Endodermal cell (in vitro differentiated cells): Measurements from ENCODE around the gene PRKCE. TPM values are rescaled to one million over a fixed set of nuclear protein-coding genes. Genes with fewer than 3 reads are reported as not detected.

Source experiments
- DNase-seq: peaks from one replicate; pipeline ENCODE4 v3.0.0-alpha.2; 2017
- H3K27ac ChIP-seq: 2 replicates; pipeline ENCODE4 v1.5.1; 2013; ENCODE audit warnings: mild to moderate bottlenecking, low read depth, low read length, moderate library complexity
- H3K27me3 ChIP-seq: 2 replicates; pipeline ENCODE4 v1.6.1; 2013; ENCODE audit warnings: mild to moderate bottlenecking, low read length, moderate library complexity; ENCODE audit not compliant: insufficient read depth, control insufficient read depth, poor library complexity, severe bottlenecking
- H3K36me3 ChIP-seq: 2 replicates; pipeline ENCODE4 v1.7.0; 2013; ENCODE audit warnings: mild to moderate bottlenecking, low read length, moderate library complexity; ENCODE audit not compliant: control insufficient read depth, insufficient read depth
- H3K4me1 ChIP-seq: one replicate; pipeline ENCODE4 v1.7.0; 2013; ENCODE audit warnings: low read length; ENCODE audit not compliant: control insufficient read depth, insufficient read depth
- H3K4me3 ChIP-seq: 2 replicates; pipeline ENCODE4 v1.5.1; 2013; ENCODE audit warnings: mild to moderate bottlenecking, low read length, moderate library complexity
- H3K9ac ChIP-seq: 2 replicates; pipeline ENCODE4 v1.6.1; 2013; ENCODE audit warnings: mild to moderate bottlenecking, low read length, moderate library complexity; ENCODE audit not compliant: poor library complexity, severe bottlenecking; ENCODE audit errors: extremely low read depth
- H3K9me3 ChIP-seq: 2 replicates; pipeline ENCODE4 v1.6.1; 2013; ENCODE audit warnings: mild to moderate bottlenecking, low read length, moderate library complexity; ENCODE audit not compliant: control insufficient read depth
- H3K27ac Mint-ChIP-seq: 2 replicates; pipeline ENCODE4 v1.8.0; 2020; ENCODE audit warnings: mixed read lengths
- H3K27me3 Mint-ChIP-seq: 2 replicates; pipeline ENCODE4 v1.8.0; 2021; ENCODE audit warnings: mild to moderate bottlenecking, mixed read lengths; ENCODE audit not compliant: insufficient read depth
- H3K36me3 Mint-ChIP-seq: 2 replicates; pipeline ENCODE4 v1.8.0; 2020; ENCODE audit warnings: low read depth, mixed read lengths
- H3K4me1 Mint-ChIP-seq: 2 replicates; pipeline ENCODE4 v1.8.0; 2020; ENCODE audit warnings: mixed read lengths
- H3K4me3 Mint-ChIP-seq: 2 replicates; pipeline ENCODE4 v1.8.0; 2020; ENCODE audit warnings: mild to moderate bottlenecking, moderate library complexity, mixed read lengths
- H3K9me3 Mint-ChIP-seq: 2 replicates; pipeline ENCODE4 v1.8.0; 2020; ENCODE audit warnings: mild to moderate bottlenecking, mixed read lengths
- WGBS, 2 experiments: methylation state at CpG; one replicate each; pipeline versions ENCODE4 v1.1.5 to v1.1.7; 2013; ENCODE audit warnings: missing lambda C conversion rate in 2 of 2, mixed read lengths in 1 of 2; ENCODE audit not compliant: insufficient coverage in 1 of 2, insufficient read length in 1 of 2; 5-methylcytosine and 5-hydroxymethylcytosine counted together
- total RNA-seq, 2 donors: library from RNA; stranded (reverse); fragmentation: NEBNext Ultra II Directional in 1 of 2; extraction: Animal tissue kit (Norgen Biotek cat#: 25700) in 1 of 2; gene quantifications; 2 replicates in 1 of 2; 3 replicates in 1 of 2; pipeline ENCODE4 v1.2.1, GENCODE V29; 2021
- TF ChIP-seq, protein P1 (sequence below): fragments of 200-600 bp; sonication (generic); conservative IDR thresholded peaks from 2 replicates; pipeline ENCODE4 v1.5.0; 2021; ENCODE audit warnings: antibody characterized with exemption, mild to moderate bottlenecking

Gene PRKCE
- total RNA-seq, 2 donors from 2014 or later, result 1.4 to 1.7 TPM

DNA sequence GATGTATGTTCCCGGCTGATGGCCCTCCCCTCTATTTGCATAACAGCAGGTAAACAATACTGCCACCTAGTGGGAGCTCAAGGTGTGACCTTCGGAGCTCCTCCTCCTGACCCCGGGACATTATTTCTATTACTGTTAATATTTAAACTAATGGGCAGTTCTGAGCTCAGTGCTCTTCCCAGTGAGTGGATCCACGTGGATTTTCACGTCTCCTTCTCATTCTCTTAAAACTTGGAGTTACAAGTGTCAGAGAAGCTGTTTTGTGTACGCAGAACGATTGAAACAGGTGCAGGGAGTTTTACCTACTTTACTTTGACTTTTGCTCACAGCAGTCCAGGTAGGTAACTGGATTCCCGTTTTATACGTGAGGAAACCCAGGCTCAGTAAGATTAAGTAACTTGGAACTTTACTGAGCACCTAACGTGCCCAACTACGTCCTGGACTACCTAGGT is 127.3 kb downstream of the PRKCE start:
- H3K9ac ChIP-seq, result no peak overlapping the region
- no peak overlapping the region for H3K4me3 ChIP-seq
- Mint-ChIP-seq H3K9me3 (no peaks in the 10 kb centered on the region), H3K4me3 (no peak overlapping the region), H3K27me3 (peaks cover under 1% of the 10 kb centered on the region), H3K36me3 (no peaks in the 10 kb centered on the region), H3K27ac (no peak overlapping the region), H3K4me1 (peaks cover 4% of the 10 kb centered on the region)
- no peaks in the 10 kb centered on the region for H3K36me3 ChIP-seq
- peak; percentile 87 for DNase-seq
- H3K27me3 ChIP-seq, result peaks cover 10% of the 10 kb centered on the region
- H3K9me3 ChIP-seq, result no peaks in the 10 kb centered on the region
- TF ChIP-seq, protein P1, sequence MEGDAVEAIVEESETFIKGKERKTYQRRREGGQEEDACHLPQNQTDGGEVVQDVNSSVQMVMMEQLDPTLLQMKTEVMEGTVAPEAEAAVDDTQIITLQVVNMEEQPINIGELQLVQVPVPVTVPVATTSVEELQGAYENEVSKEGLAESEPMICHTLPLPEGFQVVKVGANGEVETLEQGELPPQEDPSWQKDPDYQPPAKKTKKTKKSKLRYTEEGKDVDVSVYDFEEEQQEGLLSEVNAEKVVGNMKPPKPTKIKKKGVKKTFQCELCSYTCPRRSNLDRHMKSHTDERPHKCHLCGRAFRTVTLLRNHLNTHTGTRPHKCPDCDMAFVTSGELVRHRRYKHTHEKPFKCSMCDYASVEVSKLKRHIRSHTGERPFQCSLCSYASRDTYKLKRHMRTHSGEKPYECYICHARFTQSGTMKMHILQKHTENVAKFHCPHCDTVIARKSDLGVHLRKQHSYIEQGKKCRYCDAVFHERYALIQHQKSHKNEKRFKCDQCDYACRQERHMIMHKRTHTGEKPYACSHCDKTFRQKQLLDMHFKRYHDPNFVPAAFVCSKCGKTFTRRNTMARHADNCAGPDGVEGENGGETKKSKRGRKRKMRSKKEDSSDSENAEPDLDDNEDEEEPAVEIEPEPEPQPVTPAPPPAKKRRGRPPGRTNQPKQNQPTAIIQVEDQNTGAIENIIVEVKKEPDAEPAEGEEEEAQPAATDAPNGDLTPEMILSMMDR, result peak; percentile 85
- no peak overlapping the region for H3K27ac ChIP-seq
- H3K4me1 ChIP-seq, result no peaks in the 10 kb centered on the region
- WGBS, 2 experiments, result 80 to 87% methylated on average over 8 to 10 of the region's 11 CpGs

DNA sequence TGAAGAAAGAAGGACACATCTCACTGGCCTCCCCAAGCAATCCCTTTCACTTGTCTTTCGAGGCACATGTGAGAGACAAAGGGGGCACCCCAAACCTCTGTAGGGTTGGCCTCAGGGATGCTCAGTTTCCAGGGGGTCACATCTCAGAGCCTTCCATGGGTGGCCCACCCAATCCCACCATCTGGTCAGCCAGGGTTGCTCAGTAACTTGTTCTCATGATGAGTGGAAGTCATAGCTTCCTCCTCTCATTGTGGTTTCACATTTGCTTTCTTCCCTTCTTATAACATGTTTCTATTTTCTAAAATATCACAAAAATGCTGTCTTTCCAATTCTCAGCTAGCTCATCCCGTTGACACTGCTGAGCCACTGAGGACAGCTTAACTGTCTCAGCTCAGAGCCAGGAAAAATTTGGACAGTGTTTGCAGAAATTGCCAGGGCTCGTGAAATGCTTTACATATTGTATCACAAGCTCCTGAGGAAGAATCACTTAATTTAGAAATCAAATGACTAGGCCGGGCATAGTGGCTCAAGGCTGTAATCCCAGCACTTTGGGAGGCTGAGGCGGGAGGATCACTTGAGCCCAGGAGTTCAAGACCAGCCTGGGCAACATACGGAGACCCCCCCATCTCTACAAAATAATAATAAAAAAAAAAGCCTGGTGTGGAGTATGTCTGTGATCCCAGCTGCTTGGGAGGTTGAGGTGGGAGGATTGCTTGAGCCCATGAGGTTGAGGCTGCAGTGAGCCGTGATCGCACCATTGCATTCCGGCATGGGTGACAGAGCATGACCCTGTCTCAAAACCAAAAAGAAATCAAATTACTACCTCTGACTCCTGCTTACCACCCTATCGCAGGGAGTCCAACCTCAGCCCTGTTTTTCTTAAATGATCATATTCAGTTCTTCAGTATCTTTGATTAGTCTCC is 129.3 kb downstream of the PRKCE start:
- no peak for DNase-seq
- Histone ChIP-seq H3K4me3 (no peak overlapping the region), H3K36me3 (no peaks in the 10 kb centered on the region), H3K27me3 (peaks cover 10% of the 10 kb centered on the region), H3K4me1 (no peaks in the 10 kb centered on the region), H3K9ac (no peak overlapping the region), H3K27ac (no peak overlapping the region), H3K9me3 (no peaks in the 10 kb centered on the region)
- Mint-ChIP-seq H3K36me3 (no peaks in the 10 kb centered on the region), H3K27me3 (peaks cover 7% of the 10 kb centered on the region), H3K9me3 (no peaks in the 10 kb centered on the region), H3K4me3 (no peak overlapping the region), H3K4me1 (peaks cover 2% of the 10 kb centered on the region), H3K27ac (no peak overlapping the region)
- TF ChIP-seq, protein P1, result no peak
- WGBS, 2 experiments, result 89 to 96% methylated on average over 8 to 9 of the region's 10 CpGs

DNA sequence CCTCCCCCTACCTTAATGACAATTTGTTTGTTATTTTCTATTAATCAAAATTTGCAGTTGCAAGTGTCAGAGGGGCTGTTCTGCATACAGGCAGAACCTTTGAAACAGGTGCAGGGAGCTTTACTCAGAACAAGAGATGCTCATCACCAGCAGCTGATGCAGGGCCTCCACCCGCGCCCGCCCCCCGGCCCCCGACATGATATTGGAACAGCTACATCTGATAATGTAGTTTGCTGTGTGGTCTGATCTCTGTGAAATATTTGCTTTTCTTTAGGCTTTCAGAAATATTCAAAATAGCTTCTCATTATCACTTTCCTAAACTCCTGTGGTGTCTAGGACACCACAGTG is 130.0 kb downstream of the PRKCE start:
- H3K36me3 Mint-ChIP-seq, result no peaks in the 10 kb centered on the region
- Histone ChIP-seq H3K36me3 (no peaks in the 10 kb centered on the region), H3K9me3 (no peaks in the 10 kb centered on the region), H3K9ac (no peak overlapping the region), H3K4me1 (no peaks in the 10 kb centered on the region), H3K27me3 (peaks cover 10% of the 10 kb centered on the region), H3K27ac (no peak overlapping the region), H3K4me3 (no peak overlapping the region)
- no peak overlapping the region for H3K27ac Mint-ChIP-seq
- no peaks in the 10 kb centered on the region for H3K9me3 Mint-ChIP-seq
- peaks cover 7% of the 10 kb centered on the region for H3K27me3 Mint-ChIP-seq
- peaks cover 1% of the 10 kb centered on the region for H3K4me1 Mint-ChIP-seq
- WGBS, 2 experiments, result 95% methylated on average over 5 of the region's 5 CpGs; no CpG with 5 or more reads in 1 of the 2 experiments
- DNase-seq, result no peak
- no peak overlapping the region for H3K4me3 Mint-ChIP-seq
- TF ChIP-seq, protein P1, result no peak
